Measurements from ENCODE around the gene CBX8. TPM values are rescaled to one million over a fixed set of nuclear protein-coding genes. Genes with fewer than 3 reads are reported as not detected.

Gene CBX8
- total and polyA plus RNA-seq, 2 of the 13 experiments (the other 11 are each of a cell fraction or from before 2014, with no cell fraction given) = 0.34 to 12.6 TPM

- TF ChIP-seq HNRNPK (IDR thresholded peaks at IDR 0.05; ENCODE audit: low read depth, low read length, poor library complexity, severe bottlenecking) (no peak), JUNB (CRISPR knock-in tag; IDR thresholded peaks at IDR 0.05; ENCODE audit: borderline replicate concordance) (no peak), ARNT2 (CRISPR knock-in tag; IDR thresholded peaks at IDR 0.05; ENCODE audit: low read depth) (0 out of 2 replicates have a peak, but pooled peaks have one; percentile 61), ZBTB44 (CRISPR knock-in tag; IDR thresholded peaks at IDR 0.05) (no peak), ZNF138 (CRISPR knock-in tag; IDR thresholded peaks at IDR 0.05; ENCODE audit: low read depth) (no peak), KMT2B (CRISPR knock-in tag; IDR thresholded peaks at IDR 0.05) (no peak), RNF2 (conservative IDR thresholded peaks at IDR 0.05; ENCODE audit: low read depth) (peak; percentile 77), ZNF878 (CRISPR knock-in tag; IDR thresholded peaks at IDR 0.05) (0 out of 2 replicates have a peak, but pooled peaks have one; percentile 55), BRD4 (CRISPR knock-in tag; IDR thresholded peaks at IDR 0.05) (peak; percentile 84), ZNF607 (CRISPR knock-in tag; IDR thresholded peaks at IDR 0.05; ENCODE audit: borderline replicate concordance) (peak; percentile 47; the same call in 1 of the 2 replicates), CHD4 (IDR thresholded peaks at IDR 0.05; ENCODE audit: borderline replicate concordance, low read length) (no peak), CBFB (CRISPR knock-in tag; IDR thresholded peaks at IDR 0.05) (no peak), THAP9 (CRISPR knock-in tag; IDR thresholded peaks at IDR 0.05; ENCODE audit: borderline replicate concordance) (peak; percentile 16; the same call in 1 of the 2 replicates), ZNF598 (CRISPR knock-in tag; IDR thresholded peaks at IDR 0.05; ENCODE audit: borderline replicate concordance) (peak; percentile 41; the same call in 1 of the 2 replicates), ZC3H4 (CRISPR knock-in tag; IDR thresholded peaks at IDR 0.05; ENCODE audit: borderline replicate concordance) (no peak), ZNF441 (CRISPR knock-in tag; IDR thresholded peaks at IDR 0.05; ENCODE audit: borderline replicate concordance) (peak; percentile 69; the same call in 1 of the 2 replicates), NRL (CRISPR knock-in tag; IDR thresholded peaks at IDR 0.05; ENCODE audit: borderline replicate concordance) (peak; percentile 14; the same call in 1 of the 2 replicates), GLMP (CRISPR knock-in tag; IDR thresholded peaks at IDR 0.05; ENCODE audit: borderline replicate concordance) (no peak), TFE3 (CRISPR knock-in tag; IDR thresholded peaks at IDR 0.05) (0 out of 2 replicates have a peak, but pooled peaks have one; percentile 37), SAP130 (CRISPR knock-in tag; IDR thresholded peaks at IDR 0.05; ENCODE audit: low read depth) (no peak), HMG20B (CRISPR knock-in tag; conservative IDR thresholded peaks at IDR 0.05) (0 out of 2 replicates have a peak, but pooled peaks have one; percentile 14)
Observed at GRCh38 chr17:79798299-79799173, 1.7 kb upstream of the CBX8 start (continued).

Measured in HepG2 (cell line).